Measurements from ENCODE around the gene C2CD4C.
"Not testable (repeated sequence)": the region's sequence is repeated elsewhere in the genome, so short reads cannot be mapped to it uniquely, and the experiment has no call there.

The C2CD4C gene

DNA sequence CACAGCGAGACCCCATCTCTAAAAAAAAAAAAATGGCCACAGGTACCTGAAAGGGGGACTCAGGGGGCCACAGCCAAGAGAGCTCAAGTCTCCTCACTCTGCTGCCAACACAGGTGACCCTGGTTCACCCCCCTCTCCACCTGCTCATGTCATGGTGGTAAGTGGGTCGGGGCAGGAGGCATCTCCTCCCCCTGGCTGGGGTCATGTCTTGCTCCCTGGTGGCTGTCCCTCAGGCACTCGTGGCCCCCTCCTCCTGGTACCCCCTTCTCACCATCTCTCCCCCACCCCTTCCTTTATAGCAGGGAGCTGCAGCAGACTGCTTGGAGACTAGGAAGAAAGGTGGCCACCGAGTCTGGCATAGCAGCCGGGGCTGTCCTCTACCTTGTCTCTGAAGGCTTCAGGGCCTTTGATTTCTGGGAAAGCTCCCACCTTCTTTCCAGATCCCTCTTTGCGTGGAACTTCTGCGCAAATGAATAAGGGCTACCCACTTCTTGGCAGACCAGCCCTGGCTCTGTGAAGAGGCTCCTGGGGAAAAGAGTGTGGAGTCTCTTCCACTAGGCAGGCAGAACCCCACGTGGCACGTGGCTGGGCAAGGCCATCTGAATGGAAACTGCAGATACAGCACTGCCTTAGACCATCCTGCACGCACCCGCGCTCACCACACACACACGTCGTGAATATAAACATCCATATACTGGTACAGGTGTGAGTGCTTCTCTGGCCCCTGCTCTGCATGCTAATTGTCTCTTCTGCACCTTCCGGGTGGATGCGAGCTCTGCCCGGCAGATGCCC is 44.3 kb downstream of the C2CD4C start:
- DNase-seq (ENCODE audit: low spot score), result no peak

DNA sequence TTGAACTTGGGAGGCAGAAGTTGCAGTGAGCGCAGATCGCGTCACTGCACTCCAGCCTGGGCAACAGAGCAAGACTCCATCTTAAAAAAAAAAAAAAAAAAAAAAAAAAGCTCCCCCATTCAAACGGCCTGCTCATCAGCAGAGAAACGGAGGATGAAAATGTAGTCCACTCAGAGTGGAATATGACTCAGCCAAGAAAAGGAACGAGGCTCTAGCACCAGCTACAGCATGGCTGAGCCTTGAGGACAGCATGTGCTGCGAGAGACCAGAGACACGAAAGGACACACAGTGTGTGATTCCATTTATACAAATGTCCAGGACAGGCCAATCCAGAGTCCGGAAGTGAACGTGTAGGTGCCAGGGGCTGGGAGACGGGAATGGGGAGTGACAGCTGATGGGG is 46.3 kb downstream of the C2CD4C start:
- no peak for DNase-seq (ENCODE audit: low spot score)

DNA sequence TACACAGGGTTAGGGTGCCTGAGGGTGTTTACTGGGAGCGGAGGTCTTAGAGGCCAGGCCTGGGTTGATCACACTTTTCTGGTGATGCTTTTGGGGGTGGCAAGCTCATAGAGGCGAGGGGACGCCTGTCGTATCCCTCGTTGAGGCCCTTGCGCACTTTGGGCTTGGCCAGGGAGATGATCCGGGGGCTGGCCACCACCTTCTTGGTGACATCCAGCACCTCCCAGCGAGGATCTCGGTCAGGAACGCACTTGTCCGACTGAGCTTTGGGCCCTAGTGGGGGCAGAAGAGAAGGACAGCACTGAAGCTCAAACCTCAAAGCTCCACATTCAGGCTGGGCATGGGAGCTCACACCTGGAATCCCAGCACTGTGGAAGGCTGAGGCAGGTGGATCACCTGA is 46.8 kb downstream of the C2CD4C start:
- no peak for DNase-seq (ENCODE audit: low spot score)

DNA sequence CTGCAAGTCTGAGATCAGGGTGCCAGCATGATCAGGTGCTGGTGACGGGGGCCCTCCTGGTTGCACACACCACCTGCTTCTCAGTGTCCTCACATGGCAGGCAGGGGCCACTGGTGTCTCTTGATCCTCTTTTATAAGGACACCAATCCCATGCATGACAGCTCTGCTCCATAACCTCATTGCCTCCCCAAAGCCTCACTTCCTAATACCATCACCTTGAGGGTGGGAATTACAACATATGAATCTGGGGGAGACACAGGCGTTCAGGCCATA is 49.4 kb downstream of the C2CD4C start:
- DNase-seq (ENCODE audit: low spot score), result no peak

DNA sequence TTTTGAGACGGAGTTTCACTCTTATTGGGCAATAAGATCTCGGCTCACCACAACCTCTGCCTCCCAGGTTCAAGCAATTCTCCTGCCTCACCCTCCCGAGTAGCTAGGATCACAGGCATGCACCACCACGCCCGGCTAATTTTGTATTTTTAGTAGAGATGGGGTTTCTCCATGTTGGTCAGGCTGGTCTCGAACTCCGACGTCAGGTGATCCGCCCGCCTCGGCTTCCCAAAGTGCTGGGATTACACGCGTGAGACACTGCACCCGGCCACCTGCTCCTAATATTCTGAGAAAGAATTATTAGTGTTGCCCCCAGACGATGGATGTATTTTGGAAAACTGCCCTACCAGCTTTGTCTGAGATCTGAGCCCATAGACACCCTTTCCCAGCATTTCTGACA is 53.4 kb downstream of the C2CD4C start:
- DNase-seq (ENCODE audit: low spot score), result not testable (repeated sequence)
